ENCODE data around the gene KRT37.
"Not testable (repeated sequence)": the region's sequence is repeated elsewhere in the genome, so short reads cannot be mapped to it uniquely, and the experiment has no call there.

KRT37 gene

GRCh38 chr17:41434415-41434814 lies 10.0 kb upstream of the KRT37 start:
- 90% methylated on average over 5 of the region's 5 CpGs for WGBS
- Histone ChIP-seq H3K27ac (ENCODE audit: low read depth, low read length) (no peak overlapping the region), H3K36me3 (ENCODE audit: insufficient read depth, low read length) (no peaks in the 10 kb centered on the region), H3K27me3 (ENCODE audit: insufficient read depth, low read length) (no peaks in the 10 kb centered on the region), H3K9ac (ENCODE audit: low read depth, low read length) (no peak overlapping the region), H3K9me3 (ENCODE audit: insufficient read depth, low read depth, low read length) (no peaks in the 10 kb centered on the region), H3K4me3 (ENCODE audit: low read length) (no peak overlapping the region), H3K4me1 (ENCODE audit: insufficient read depth, low read length) (no peaks in the 10 kb centered on the region)

- no peak overlapping the region for H3K9ac ChIP-seq (ENCODE audit: low read depth, low read length)
- H3K4me3 ChIP-seq (ENCODE audit: low read length), result no peak overlapping the region
- 87% methylated on average over 4 of the region's 4 CpGs for WGBS
- no peaks in the 10 kb centered on the region for H3K9me3 ChIP-seq (ENCODE audit: insufficient read depth, low read depth, low read length)
- H3K4me1 ChIP-seq (ENCODE audit: insufficient read depth, low read length), result no peaks in the 10 kb centered on the region
- H3K36me3 ChIP-seq (ENCODE audit: insufficient read depth, low read length), result no peaks in the 10 kb centered on the region
- no peaks in the 10 kb centered on the region for H3K27me3 ChIP-seq (ENCODE audit: insufficient read depth, low read length)
- H3K27ac ChIP-seq (ENCODE audit: low read depth, low read length), result no peak overlapping the region
Observed at GRCh38 chr17:41434005-41434404, 9.6 kb upstream of the KRT37 start.

DNA sequence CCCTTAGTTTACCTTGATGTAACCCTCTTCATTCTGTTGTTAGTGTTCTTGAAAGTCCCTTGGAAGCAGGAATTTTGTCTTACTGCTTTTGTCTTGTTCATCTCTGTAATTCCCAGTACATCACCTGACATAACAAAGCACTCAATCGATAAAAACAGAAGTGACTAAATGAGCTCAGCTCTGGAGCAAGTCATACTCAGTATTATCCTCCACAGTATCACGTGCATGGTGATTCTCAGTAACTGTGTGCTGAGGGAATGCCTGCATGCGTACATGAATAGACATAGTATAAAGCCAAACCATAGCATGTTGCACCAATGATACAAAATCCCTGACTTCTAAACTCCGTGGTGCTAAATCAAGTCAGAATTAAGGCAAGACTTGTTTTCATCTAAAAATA lies 9.2 kb upstream of the KRT37 start:
- Histone ChIP-seq H3K36me3 (ENCODE audit: insufficient read depth, low read length) (no peaks in the 10 kb centered on the region), H3K9me3 (ENCODE audit: insufficient read depth, low read depth, low read length) (no peaks in the 10 kb centered on the region), H3K9ac (ENCODE audit: low read depth, low read length) (no peak overlapping the region), H3K27me3 (ENCODE audit: insufficient read depth, low read length) (no peaks in the 10 kb centered on the region), H3K4me3 (ENCODE audit: low read length) (no peak overlapping the region), H3K4me1 (ENCODE audit: insufficient read depth, low read length) (no peaks in the 10 kb centered on the region), H3K27ac (ENCODE audit: low read depth, low read length) (no peak overlapping the region)
- 68% methylated on average over 4 of the region's 4 CpGs for WGBS

GRCh38 chr17:41430376-41430775 lies 6.0 kb upstream of the KRT37 start:
- H3K9ac ChIP-seq (ENCODE audit: low read depth, low read length), result not testable (repeated sequence)

DNA sequence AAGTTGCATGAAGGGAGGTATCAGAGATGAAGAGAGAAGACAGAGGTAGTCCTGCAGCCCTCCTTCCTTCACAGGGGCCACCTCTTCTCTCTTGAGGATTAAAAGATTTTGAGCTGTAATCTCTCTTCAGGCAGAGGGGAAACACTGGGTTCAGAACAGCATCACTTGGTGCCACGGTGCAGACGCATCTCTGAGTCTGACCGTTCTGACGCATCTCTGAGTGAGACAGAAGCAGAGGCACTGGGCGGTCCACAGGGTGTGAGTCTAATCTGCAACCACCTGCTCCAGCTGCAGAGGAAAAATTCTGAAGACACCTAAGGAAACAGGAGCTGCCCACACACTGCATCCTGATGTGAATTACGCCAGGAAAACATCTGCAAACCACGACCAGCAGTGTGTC lies 5.3 kb upstream of the KRT37 start:
- no peaks in the 10 kb centered on the region for H3K27me3 ChIP-seq (ENCODE audit: insufficient read depth, low read length)
- H3K36me3 ChIP-seq (ENCODE audit: insufficient read depth, low read length), result no peaks in the 10 kb centered on the region
- no peak overlapping the region for H3K4me3 ChIP-seq (ENCODE audit: low read length)
- no peak overlapping the region for H3K27ac ChIP-seq (ENCODE audit: low read depth, low read length)
- H3K4me1 ChIP-seq (ENCODE audit: insufficient read depth, low read length), result no peaks in the 10 kb centered on the region
- H3K9ac ChIP-seq (ENCODE audit: low read depth, low read length), result no peak overlapping the region
- WGBS, result 91% methylated on average over 7 of the region's 7 CpGs
- no peaks in the 10 kb centered on the region for H3K9me3 ChIP-seq (ENCODE audit: insufficient read depth, low read depth, low read length)

More at GRCh38 chr17:41430376-41430775, 6.0 kb upstream of the KRT37 start:
- not testable (repeated sequence) for H3K27me3 ChIP-seq (ENCODE audit: insufficient read depth, low read length); H3K4me1 ChIP-seq (ENCODE audit: insufficient read depth, low read length); H3K27ac ChIP-seq (ENCODE audit: low read depth, low read length); H3K9me3 ChIP-seq (ENCODE audit: insufficient read depth, low read depth, low read length); H3K36me3 ChIP-seq (ENCODE audit: insufficient read depth, low read length); H3K4me3 ChIP-seq (ENCODE audit: low read length)
- WGBS, result 92% methylated on average over 9 of the region's 9 CpGs

- Histone ChIP-seq H3K9me3 (ENCODE audit: insufficient read depth, low read depth, low read length) (no peaks in the 10 kb centered on the region), H3K36me3 (ENCODE audit: insufficient read depth, low read length) (no peaks in the 10 kb centered on the region), H3K4me1 (ENCODE audit: insufficient read depth, low read length) (no peaks in the 10 kb centered on the region), H3K27ac (ENCODE audit: low read depth, low read length) (no peak overlapping the region), H3K4me3 (ENCODE audit: low read length) (no peak overlapping the region), H3K9ac (ENCODE audit: low read depth, low read length) (no peak overlapping the region), H3K27me3 (ENCODE audit: insufficient read depth, low read length) (no peaks in the 10 kb centered on the region)
- WGBS, result 57% methylated on average over 4 of the region's 4 CpGs
Observed at GRCh38 chr17:41428591-41429291, 4.4 kb upstream of the KRT37 start.

- H3K4me3 ChIP-seq (ENCODE audit: low read length); H3K27me3 ChIP-seq (ENCODE audit: insufficient read depth, low read length); H3K9ac ChIP-seq (ENCODE audit: low read depth, low read length); H3K27ac ChIP-seq (ENCODE audit: low read depth, low read length); H3K4me1 ChIP-seq (ENCODE audit: insufficient read depth, low read length); H3K9me3 ChIP-seq (ENCODE audit: insufficient read depth, low read depth, low read length); H3K36me3 ChIP-seq (ENCODE audit: insufficient read depth, low read length): not testable (repeated sequence)
- 89% methylated on average over 11 of the region's 11 CpGs for WGBS
Observed at GRCh38 chr17:41422586-41422985, 1.8 kb downstream of the KRT37 start.

GRCh38 chr17:41421617-41422016 lies 2.8 kb downstream of the KRT37 start:
- Histone ChIP-seq H3K27ac (ENCODE audit: low read depth, low read length) (no peak overlapping the region), H3K9ac (ENCODE audit: low read depth, low read length) (no peak overlapping the region), H3K9me3 (ENCODE audit: insufficient read depth, low read depth, low read length) (no peaks in the 10 kb centered on the region), H3K27me3 (ENCODE audit: insufficient read depth, low read length) (no peaks in the 10 kb centered on the region), H3K36me3 (ENCODE audit: insufficient read depth, low read length) (no peaks in the 10 kb centered on the region), H3K4me3 (ENCODE audit: low read length) (no peak overlapping the region), H3K4me1 (ENCODE audit: insufficient read depth, low read length) (no peaks in the 10 kb centered on the region)
- 93% methylated on average over 4 of the region's 4 CpGs for WGBS

DNA sequence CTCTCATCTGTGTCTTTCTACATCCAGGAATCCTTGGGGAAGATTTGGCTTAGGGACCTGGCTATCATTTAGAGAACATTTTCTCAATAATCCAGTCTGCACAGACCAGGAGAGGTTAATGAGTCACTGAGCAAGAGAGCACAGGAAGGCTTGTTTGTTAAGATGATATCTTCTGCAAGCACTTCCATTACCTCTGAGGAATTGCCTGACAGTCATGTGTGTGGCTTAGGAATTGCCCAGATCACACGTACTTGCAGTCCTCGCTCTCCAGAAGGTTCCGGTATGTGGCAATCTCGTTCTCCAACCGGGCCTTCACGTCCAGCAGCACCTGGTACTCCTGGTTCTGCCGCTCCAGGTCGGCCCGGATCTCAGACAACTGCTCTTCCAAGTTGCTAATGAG lies 3.3 kb downstream of the KRT37 start:
- no peak overlapping the region for H3K9ac ChIP-seq (ENCODE audit: low read depth, low read length)
- H3K27ac ChIP-seq (ENCODE audit: low read depth, low read length), result no peak overlapping the region
- H3K36me3 ChIP-seq (ENCODE audit: insufficient read depth, low read length), result no peaks in the 10 kb centered on the region
- no peaks in the 10 kb centered on the region for H3K9me3 ChIP-seq (ENCODE audit: insufficient read depth, low read depth, low read length)
- 92% methylated on average over 9 of the region's 9 CpGs for WGBS
- no peaks in the 10 kb centered on the region for H3K27me3 ChIP-seq (ENCODE audit: insufficient read depth, low read length)
- H3K4me1 ChIP-seq (ENCODE audit: insufficient read depth, low read length), result no peaks in the 10 kb centered on the region
- H3K4me3 ChIP-seq (ENCODE audit: low read length), result no peak overlapping the region

- Histone ChIP-seq H3K9ac (ENCODE audit: low read depth, low read length) (no peak overlapping the region), H3K9me3 (ENCODE audit: insufficient read depth, low read depth, low read length) (no peaks in the 10 kb centered on the region), H3K36me3 (ENCODE audit: insufficient read depth, low read length) (no peaks in the 10 kb centered on the region), H3K27ac (ENCODE audit: low read depth, low read length) (no peak overlapping the region), H3K4me1 (ENCODE audit: insufficient read depth, low read length) (no peaks in the 10 kb centered on the region), H3K4me3 (ENCODE audit: low read length) (no peak overlapping the region), H3K27me3 (ENCODE audit: insufficient read depth, low read length) (no peaks in the 10 kb centered on the region)
- 97% methylated on average over 3 of the region's 4 CpGs for WGBS
Observed at GRCh38 chr17:41420134-41420533, 4.3 kb downstream of the KRT37 start.

GRCh38 chr17:41419716-41420115 lies 4.7 kb downstream of the KRT37 start:
- H3K9me3 ChIP-seq (ENCODE audit: insufficient read depth, low read depth, low read length), result no peaks in the 10 kb centered on the region
- H3K27ac ChIP-seq (ENCODE audit: low read depth, low read length), result no peak overlapping the region
- H3K4me1 ChIP-seq (ENCODE audit: insufficient read depth, low read length), result no peaks in the 10 kb centered on the region
- H3K27me3 ChIP-seq (ENCODE audit: insufficient read depth, low read length), result no peaks in the 10 kb centered on the region
- H3K9ac ChIP-seq (ENCODE audit: low read depth, low read length), result no peak overlapping the region
- no peaks in the 10 kb centered on the region for H3K36me3 ChIP-seq (ENCODE audit: insufficient read depth, low read length)
- H3K4me3 ChIP-seq (ENCODE audit: low read length), result no peak overlapping the region
- WGBS, result 95% methylated on average over 4 of the region's 4 CpGs

All from HUES64 (cell line).